Measurements from ENCODE around the gene ACAT2.

ACAT2 gene

GRCh38 chr6:159790149-159790955, 28.5 kb downstream of the ACAT2 start, which contains the start of gene MRPL18 (continued):
- TF ChIP-seq, protein P1, sequence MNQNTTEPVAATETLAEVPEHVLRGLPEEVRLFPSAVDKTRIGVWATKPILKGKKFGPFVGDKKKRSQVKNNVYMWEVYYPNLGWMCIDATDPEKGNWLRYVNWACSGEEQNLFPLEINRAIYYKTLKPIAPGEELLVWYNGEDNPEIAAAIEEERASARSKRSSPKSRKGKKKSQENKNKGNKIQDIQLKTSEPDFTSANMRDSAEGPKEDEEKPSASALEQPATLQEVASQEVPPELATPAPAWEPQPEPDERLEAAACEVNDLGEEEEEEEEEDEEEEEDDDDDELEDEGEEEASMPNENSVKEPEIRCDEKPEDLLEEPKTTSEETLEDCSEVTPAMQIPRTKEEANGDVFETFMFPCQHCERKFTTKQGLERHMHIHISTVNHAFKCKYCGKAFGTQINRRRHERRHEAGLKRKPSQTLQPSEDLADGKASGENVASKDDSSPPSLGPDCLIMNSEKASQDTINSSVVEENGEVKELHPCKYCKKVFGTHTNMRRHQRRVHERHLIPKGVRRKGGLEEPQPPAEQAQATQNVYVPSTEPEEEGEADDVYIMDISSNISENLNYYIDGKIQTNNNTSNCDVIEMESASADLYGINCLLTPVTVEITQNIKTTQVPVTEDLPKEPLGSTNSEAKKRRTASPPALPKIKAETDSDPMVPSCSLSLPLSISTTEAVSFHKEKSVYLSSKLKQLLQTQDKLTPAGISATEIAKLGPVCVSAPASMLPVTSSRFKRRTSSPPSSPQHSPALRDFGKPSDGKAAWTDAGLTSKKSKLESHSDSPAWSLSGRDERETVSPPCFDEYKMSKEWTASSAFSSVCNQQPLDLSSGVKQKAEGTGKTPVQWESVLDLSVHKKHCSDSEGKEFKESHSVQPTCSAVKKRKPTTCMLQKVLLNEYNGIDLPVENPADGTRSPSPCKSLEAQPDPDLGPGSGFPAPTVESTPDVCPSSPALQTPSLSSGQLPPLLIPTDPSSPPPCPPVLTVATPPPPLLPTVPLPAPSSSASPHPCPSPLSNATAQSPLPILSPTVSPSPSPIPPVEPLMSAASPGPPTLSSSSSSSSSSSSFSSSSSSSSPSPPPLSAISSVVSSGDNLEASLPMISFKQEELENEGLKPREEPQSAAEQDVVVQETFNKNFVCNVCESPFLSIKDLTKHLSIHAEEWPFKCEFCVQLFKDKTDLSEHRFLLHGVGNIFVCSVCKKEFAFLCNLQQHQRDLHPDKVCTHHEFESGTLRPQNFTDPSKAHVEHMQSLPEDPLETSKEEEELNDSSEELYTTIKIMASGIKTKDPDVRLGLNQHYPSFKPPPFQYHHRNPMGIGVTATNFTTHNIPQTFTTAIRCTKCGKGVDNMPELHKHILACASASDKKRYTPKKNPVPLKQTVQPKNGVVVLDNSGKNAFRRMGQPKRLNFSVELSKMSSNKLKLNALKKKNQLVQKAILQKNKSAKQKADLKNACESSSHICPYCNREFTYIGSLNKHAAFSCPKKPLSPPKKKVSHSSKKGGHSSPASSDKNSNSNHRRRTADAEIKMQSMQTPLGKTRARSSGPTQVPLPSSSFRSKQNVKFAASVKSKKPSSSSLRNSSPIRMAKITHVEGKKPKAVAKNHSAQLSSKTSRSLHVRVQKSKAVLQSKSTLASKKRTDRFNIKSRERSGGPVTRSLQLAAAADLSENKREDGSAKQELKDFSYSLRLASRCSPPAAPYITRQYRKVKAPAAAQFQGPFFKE (tag by site-specific recombination; IDR thresholded peaks at IDR 0.05; ENCODE audit: borderline replicate concordance): no peak
- TF ChIP-seq ZFP3 (tag by site-specific recombination; IDR thresholded peaks at IDR 0.05; ENCODE audit: low read depth) (no peak), INSM2 (tag by site-specific recombination; IDR thresholded peaks at IDR 0.05) (no peak), REPIN1 (tag by site-specific recombination; IDR thresholded peaks at IDR 0.05; ENCODE audit: low read depth) (no peak), ZFP69B (tag by site-specific recombination; IDR thresholded peaks at IDR 0.05) (no peak), ZNF530 (tag by site-specific recombination; IDR thresholded peaks at IDR 0.05; ENCODE audit: low read depth) (no peak), ZNF266 (tag by site-specific recombination; IDR thresholded peaks at IDR 0.05; ENCODE audit: low read depth) (no peak), ZNF391 (tag by site-specific recombination; IDR thresholded peaks at IDR 0.05; ENCODE audit: borderline replicate concordance, low read depth) (no peak), ZNF324 (tag by site-specific recombination; IDR thresholded peaks at IDR 0.05) (0 out of 2 replicates have a peak, but pooled peaks have one; percentile 18), ZNF221 (tag by site-specific recombination; IDR thresholded peaks at IDR 0.05; ENCODE audit: borderline replicate concordance) (no peak), ZNF701 (tag by site-specific recombination; IDR thresholded peaks at IDR 0.05) (no peak), ZNF560 (tag by site-specific recombination; IDR thresholded peaks at IDR 0.05; ENCODE audit: borderline replicate concordance) (no peak), ZFP37 (tag by site-specific recombination; IDR thresholded peaks at IDR 0.05) (no peak), ZNF645 (tag by site-specific recombination; IDR thresholded peaks at IDR 0.05) (no peak), SCRT2 (tag by site-specific recombination; IDR thresholded peaks at IDR 0.05) (no peak), ZNF558 (tag by site-specific recombination; IDR thresholded peaks at IDR 0.05) (0 out of 2 replicates have a peak, but pooled peaks have one; percentile 9), ZNF596 (tag by site-specific recombination; IDR thresholded peaks at IDR 0.05) (no peak; the same call in 1 of the 2 replicates), ZBTB20 (tag by site-specific recombination; IDR thresholded peaks at IDR 0.05) (peak; percentile 76), ZNF521 (tag by site-specific recombination; IDR thresholded peaks at IDR 0.05) (no peak), PBX3 (CRISPR knock-in tag; IDR thresholded peaks at IDR 0.05) (peak; percentile 86), SP7 (tag by site-specific recombination; IDR thresholded peaks at IDR 0.05) (no peak; the same call in 1 of the 2 replicates), SALL2 (tag by site-specific recombination; IDR thresholded peaks at IDR 0.05; ENCODE audit: borderline replicate concordance) (no peak), ZNF10 (tag by site-specific recombination; IDR thresholded peaks at IDR 0.05) (no peak), EGR2 (tag by site-specific recombination; IDR thresholded peaks at IDR 0.05; ENCODE audit: low read depth) (0 out of 2 replicates have a peak, but pooled peaks have one; percentile 19), ZNF169 (tag by site-specific recombination; IDR thresholded peaks at IDR 0.05) (no peak)
- TF ChIP-seq, protein P2, sequence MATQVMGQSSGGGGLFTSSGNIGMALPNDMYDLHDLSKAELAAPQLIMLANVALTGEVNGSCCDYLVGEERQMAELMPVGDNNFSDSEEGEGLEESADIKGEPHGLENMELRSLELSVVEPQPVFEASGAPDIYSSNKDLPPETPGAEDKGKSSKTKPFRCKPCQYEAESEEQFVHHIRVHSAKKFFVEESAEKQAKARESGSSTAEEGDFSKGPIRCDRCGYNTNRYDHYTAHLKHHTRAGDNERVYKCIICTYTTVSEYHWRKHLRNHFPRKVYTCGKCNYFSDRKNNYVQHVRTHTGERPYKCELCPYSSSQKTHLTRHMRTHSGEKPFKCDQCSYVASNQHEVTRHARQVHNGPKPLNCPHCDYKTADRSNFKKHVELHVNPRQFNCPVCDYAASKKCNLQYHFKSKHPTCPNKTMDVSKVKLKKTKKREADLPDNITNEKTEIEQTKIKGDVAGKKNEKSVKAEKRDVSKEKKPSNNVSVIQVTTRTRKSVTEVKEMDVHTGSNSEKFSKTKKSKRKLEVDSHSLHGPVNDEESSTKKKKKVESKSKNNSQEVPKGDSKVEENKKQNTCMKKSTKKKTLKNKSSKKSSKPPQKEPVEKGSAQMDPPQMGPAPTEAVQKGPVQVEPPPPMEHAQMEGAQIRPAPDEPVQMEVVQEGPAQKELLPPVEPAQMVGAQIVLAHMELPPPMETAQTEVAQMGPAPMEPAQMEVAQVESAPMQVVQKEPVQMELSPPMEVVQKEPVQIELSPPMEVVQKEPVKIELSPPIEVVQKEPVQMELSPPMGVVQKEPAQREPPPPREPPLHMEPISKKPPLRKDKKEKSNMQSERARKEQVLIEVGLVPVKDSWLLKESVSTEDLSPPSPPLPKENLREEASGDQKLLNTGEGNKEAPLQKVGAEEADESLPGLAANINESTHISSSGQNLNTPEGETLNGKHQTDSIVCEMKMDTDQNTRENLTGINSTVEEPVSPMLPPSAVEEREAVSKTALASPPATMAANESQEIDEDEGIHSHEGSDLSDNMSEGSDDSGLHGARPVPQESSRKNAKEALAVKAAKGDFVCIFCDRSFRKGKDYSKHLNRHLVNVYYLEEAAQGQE (tag by site-specific recombination; IDR thresholded peaks at IDR 0.05): peak; percentile 51; the same call in 1 of the 2 replicates
